HG03045 (cell line): Measurements from ENCODE around the gene HELZ2.
"Not testable (repeated sequence)": the region's sequence is repeated elsewhere in the genome, so short reads cannot be mapped to it uniquely, and the experiment has no call there.

Experiments
- ATAC-seq: cut with Tn5 transposase; IDR thresholded peaks from one replicate; pipeline ENCODE4 v1.9.1; 2021; ENCODE audit warnings: mild to moderate bottlenecking, moderate library complexity; ENCODE audit not compliant: unreplicated experiment

The HELZ2 gene

DNA sequence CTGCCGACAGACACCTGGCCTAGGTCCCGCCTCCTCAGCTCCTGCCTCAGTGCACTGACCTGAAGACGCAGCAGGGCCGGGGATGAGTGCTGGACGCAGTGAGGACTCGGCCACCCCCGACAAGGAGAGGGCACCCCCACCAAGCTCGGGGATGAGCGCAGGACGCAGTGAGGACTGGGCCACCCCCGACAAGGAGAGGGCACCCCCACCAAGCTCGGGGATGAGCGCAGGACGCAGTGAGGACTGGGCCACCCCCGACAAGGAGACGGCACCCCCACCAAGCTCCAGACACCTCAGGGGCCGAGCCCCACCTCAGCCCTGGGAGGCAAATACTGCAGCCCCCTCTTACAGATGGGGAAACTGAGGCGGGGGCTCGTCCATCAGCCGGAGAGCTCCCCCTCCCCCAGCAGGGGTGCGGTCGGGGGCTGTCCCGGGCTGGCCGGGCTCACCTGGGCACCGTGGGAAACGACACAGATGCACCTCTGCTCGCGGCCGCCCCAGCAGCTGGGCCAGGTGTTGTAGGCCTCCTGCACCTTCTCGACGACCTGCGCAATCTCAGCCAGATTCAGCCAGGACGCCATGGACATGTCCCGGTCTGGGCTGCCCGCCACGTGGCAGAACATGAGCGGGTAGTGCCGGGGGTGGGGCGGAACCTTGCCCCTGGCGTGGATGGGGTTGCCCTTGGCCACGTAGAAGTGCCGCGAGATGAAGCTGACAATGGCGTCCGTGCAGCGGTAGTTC is 7.5 kb downstream of the HELZ2 start:
- no peak for ATAC-seq

- ATAC-seq = no peak
Observed at GRCh38 chr20:63565699-63566335, 8.2 kb downstream of the HELZ2 start.

GRCh38 chr20:63565021-63565698 is 8.9 kb downstream of the HELZ2 start:
- no peak for ATAC-seq

DNA sequence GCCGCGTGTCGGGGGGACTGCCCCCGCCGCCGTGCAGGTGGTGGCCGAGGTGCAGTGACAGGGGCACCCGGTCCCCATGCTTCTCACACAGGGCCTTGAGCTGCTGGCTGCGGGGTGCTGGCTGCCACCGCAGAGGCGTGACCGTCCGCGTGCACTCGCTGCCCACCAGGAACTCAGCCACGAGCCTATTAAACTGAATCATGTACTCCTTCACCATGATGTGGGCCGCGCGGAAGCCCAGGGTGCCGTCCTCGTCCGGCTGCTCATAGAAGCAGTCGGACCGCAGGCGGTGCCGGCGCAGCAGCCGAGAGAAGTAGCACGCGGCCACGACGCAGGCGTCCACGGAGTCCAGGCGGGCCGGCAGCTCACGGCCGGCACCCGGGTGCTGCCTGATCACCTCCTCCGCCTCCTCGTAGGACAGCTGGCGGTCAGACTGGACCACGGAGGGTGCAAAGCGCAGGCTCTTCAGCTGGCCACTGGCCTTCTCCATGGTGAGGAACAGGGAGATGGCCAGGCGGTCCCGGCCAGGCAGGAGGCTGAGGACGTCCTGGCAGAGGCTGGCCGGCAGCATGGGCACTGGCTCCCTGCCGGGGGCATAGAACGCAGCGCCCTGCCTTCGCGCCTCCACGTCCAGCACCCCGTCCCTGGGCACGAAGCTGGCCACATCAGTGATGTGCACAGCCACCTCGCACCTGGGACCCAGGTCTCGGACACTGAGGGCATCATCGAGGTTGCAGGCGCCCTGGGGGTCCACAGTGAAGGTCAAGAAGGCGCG is 9.8 kb downstream of the HELZ2 start:
- no peak for ATAC-seq

- ATAC-seq = no peak
Observed at GRCh38 chr20:63563225-63563935, 10.7 kb downstream of the HELZ2 start.

- no peak for ATAC-seq
Observed at GRCh38 chr20:63562461-63563224, 11.4 kb downstream of the HELZ2 start.

DNA sequence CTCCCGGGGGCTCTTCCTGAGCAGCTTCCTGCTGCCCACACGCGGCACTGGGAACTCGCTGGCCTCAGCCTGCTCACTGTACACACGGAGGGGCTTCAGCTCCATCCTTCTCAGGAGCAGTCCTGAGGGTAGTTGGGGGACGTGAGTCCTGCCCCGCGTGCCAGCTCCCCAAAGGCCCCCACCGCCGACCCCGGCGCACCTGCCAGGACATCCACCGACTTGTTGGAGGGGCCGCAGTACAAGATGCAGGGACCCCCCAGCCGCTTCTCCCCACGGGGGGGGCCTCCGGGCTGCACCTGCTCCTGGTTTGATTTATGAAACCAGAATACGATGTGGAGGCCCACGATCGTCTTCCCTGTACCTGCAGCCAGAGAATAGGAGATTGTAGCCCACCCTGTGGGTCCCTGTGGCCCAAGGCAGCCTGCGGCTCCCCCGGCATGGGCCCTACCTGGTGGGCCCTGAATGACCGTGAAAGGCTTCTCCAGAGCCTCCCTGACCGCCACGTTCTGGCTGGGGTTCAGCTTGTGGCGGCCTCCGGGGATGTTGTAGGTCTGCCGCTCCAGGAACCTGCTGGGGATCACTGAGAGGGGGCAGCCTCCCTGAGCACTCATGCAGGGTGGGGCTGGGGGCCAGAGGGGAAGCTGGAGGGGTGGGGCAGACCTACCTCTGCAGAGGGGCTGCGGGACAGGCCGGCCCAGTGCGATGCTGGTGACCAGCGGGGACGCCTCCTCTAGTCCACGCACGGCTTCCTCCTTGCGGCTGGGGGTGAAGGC is 12.2 kb downstream of the HELZ2 start:
- ATAC-seq = no peak

- ATAC-seq = no peak
Observed at GRCh38 chr20:63560856-63561609, 13.0 kb downstream of the HELZ2 start.

GRCh38 chr20:63560333-63560805 is 13.7 kb downstream of the HELZ2 start:
- no peak for ATAC-seq

DNA sequence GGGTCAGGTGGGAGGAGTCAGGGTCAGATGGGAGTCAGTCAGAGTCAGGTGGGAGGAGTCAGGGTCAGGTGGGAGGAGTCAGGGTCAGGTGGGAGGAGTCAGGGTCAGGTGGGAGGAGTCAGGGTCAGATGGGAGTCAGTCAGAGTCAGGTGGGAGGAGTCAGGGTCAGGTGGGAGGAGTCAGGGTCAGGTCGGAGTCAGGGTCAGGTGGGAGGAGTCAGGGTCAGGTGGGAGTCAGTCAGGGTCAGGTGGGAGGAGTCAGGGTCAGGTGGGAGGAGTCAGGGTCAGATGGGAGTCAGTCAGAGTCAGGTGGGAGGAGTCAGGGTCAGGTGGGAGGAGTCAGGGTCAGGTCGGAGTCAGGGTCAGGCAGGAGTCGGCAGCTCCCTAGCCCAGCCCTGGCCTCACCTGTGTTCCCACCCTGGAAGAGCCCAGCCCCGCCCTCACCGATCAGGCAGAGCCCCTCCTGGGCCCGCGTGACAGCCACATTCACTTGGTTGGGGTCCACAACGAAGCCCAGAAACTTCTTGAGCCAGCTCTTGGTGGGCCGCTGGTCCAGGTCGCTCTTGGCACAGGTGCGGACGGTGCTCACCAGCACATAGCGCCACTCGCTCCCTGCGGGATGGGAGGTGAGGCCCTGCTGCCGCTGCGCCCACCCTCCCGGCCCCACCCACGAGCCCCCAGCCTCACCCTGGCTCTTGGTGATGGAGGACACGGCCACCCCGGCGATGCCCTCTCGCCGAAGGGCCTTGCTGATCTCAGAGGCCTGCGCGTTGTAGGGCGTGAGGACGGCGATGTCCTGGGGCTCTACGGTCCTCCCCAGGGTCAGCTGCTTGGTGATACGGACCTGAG is 14.3 kb downstream of the HELZ2 start:
- not testable (repeated sequence) for ATAC-seq

DNA sequence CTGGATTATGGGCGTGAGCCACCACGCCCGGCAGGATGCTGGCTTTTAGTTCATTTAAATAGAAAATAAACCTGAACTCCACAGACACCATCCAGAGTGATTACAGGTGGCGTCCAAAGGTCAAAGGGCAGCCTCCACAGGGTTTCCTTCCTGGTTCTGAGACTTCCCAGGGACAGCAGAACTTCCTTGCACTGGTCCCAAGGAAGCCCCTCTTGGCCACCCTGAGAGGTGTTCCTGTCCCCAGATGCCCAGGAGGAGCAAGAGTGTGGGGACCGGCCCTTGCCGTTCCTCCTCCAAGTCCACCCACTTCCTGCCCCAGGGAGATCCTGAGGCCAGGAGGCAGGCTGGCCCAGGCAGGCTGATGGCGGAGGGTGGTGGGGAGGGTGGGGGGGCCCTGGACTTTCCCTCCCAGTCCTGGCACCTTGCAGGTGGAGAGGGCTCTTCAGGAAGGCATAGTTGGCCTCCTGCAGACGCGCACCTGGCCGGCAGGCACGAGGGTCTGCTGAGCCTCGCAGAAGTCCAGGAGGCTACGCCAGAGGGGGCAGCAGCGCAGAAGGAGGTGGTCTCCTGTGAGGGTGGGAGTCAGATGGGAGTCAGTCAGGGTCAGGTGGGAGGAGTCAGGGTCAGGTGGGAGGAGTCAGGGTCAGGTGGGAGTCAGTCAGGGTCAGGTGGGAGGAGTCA is 15.1 kb downstream of the HELZ2 start:
- ATAC-seq = no peak

- ATAC-seq = no peak
Observed at GRCh38 chr20:63557481-63557891, 16.6 kb downstream of the HELZ2 start.

- ATAC-seq = no peak
Observed at GRCh38 chr20:63556873-63557478, 17.1 kb downstream of the HELZ2 start.

DNA sequence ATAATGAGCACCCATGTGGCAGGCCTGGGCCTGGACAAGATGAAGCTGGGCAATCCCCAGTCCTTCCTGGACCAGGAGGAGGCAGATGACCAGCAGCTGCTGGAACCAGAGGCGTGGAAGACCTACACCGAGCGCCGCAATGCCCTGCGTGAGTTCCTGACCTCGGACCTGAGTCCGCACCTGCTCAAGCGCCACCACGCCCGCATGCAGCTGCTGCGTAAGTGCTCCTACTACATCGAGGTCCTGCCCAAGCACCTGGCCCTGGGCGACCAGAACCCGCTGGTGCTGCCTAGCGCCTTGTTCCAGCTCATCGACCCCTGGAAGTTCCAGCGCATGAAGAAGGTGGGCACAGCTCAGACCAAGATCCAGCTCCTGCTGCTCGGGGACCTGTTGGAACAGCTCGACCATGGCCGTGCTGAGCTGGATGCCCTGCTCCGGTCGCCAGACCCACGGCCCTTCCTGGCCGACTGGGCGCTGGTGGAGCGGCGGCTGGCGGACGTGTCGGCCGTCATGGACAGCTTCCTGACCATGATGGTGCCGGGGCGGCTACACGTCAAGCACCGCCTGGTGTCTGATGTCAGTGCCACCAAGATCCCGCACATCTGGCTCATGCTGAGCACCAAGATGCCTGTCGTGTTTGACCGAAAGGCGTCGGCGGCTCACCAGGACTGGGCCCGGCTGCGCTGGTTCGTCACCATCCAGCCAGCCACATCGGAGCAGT is 18.2 kb downstream of the HELZ2 start:
- no peak for ATAC-seq

DNA sequence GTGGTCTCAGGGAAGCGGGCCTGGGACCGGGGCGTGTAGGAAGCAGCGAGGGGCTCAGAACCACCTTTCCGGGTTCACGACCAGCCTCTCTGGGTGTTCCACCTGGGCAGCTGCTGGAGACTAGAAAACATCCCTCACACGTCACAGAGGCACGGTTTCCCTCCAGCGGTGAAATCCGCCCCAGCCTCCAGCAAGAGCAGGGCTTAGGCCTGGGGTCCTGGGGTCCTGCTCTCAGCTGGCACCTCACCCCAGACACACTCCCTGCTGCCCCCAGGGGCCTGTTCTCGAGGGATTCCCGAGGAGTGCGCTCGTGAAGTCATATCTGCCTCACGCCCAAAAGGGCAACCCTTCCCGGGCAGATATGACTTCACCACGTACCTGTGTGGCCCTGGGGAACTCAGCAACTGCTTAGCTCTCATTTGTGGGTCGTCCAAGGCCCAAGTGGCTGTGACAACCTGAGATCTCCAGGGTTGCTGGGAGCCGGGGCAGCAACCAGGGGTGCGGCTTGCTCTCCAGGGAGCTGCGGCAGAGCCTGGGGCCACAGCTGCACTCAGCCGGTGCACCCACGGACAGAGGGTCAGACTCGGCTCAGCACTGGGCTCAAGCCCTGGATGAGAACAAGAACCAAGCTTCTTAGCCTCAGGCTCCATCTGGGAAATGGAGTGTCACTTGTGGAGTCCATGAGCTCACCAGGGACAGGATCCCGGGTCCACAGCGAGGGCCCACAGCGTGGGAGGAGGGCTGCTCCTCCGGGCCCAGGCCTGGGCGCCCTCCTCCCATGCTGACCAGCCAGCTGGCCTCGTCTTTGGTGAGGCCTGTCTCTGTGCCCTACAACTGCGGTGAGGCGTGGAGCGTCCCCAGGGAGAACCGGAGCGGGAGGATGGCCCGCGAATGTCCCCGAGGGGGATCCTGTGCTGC is 19.4 kb downstream of the HELZ2 start:
- ATAC-seq = no peak
